HepG2 (cell line): Measurements from ENCODE around the gene SASH1. TPM values are rescaled to one million over a fixed set of nuclear protein-coding genes. Genes with fewer than 3 reads are reported as not detected.
A peak's percentile ranks its signal among the peaks of the same experiment; 100 is the strongest.

Experiments
- AKAP8 ChIP-seq: sonication (generic); formaldehyde crosslinking; IDR thresholded peaks from 2 replicates; pipeline ENCODE4 v1.5.1; 2020; ENCODE audit warnings: mild to moderate bottlenecking, missing genetic modification reagents
- FOXJ3 ChIP-seq: sonication (generic); formaldehyde crosslinking; IDR thresholded peaks from 2 replicates; pipeline ENCODE4 v1.4.0; 2020; ENCODE audit warnings: missing genetic modification reagents, mild to moderate bottlenecking, borderline replicate concordance
- NAIF1 ChIP-seq: sonication (generic); formaldehyde crosslinking; IDR thresholded peaks from 2 replicates; pipeline ENCODE4 v1.5.0; 2020; ENCODE audit warnings: mild to moderate bottlenecking, missing genetic modification reagents, borderline replicate concordance
- PLRG1 ChIP-seq: fragments of 450-650 bp; conservative IDR thresholded peaks from 2 replicates; pipeline ENCODE4 v1.6.1; 2016
- ZFX ChIP-seq: sonication (generic); formaldehyde crosslinking; IDR thresholded peaks from 2 replicates; pipeline ENCODE4 v1.4.0; 2020; ENCODE audit warnings: mild to moderate bottlenecking, low read depth, missing genetic modification reagents, moderate library complexity
- ZNF782 ChIP-seq: sonication (generic); formaldehyde crosslinking; IDR thresholded peaks from 2 replicates; pipeline ENCODE4 v1.4.0; 2020; ENCODE audit warnings: missing genetic modification reagents, mild to moderate bottlenecking, borderline replicate concordance
- ZNF790 ChIP-seq: sonication (generic); formaldehyde crosslinking; IDR thresholded peaks from 2 replicates; pipeline ENCODE4 v1.8.0; 2022; ENCODE audit warnings: missing genetic modification reagents, mild to moderate bottlenecking, borderline replicate concordance
- polyA plus RNA-seq, 8 experiments: library from polyadenylated mRNA; depleted of rRNA in 3 of 8; stranded (reverse) in 7 of 8; unstranded in 1 of 8; fragments of >200 nt; fragmentation: Illumina TruSeq in 4 of 8; extraction: Trizol in 4 of 8; gene quantifications; 2 replicates each; pipeline versions ENCODE4 v1.2.1 to v1.2.3, GENCODE V29; 2011 to 2016; ENCODE audit warnings: low read depth in 4 of 8, missing spikeins in 1 of 8, mixed read lengths in 1 of 8; ENCODE audit not compliant: insufficient read depth in 1 of 8
- total RNA-seq, 5 experiments: library from RNA; depleted of rRNA; stranded (reverse); fragments of >200 nt; fragmentation: Illumina TruSeq; extraction: Trizol; gene quantifications; 2 replicates each; pipeline ENCODE4 v1.2.3, GENCODE V29; 2016; ENCODE audit warnings: low read depth in 1 of 5
- TF ChIP-seq, protein P1 (sequence below): sonication (generic); formaldehyde crosslinking; IDR thresholded peaks from 2 replicates; pipeline ENCODE4 v1.4.0; 2020; ENCODE audit warnings: missing genetic modification reagents, borderline replicate concordance
- TF ChIP-seq, protein P2 (sequence below): IDR thresholded peaks from 2 replicates; pipeline ENCODE4 v1.6.1; 2016; ENCODE audit warnings: mild to moderate bottlenecking
- TF ChIP-seq, protein P3 (sequence below): sonication (generic); formaldehyde crosslinking; IDR thresholded peaks from 2 replicates; pipeline ENCODE4 v1.4.0; 2020; ENCODE audit warnings: missing genetic modification reagents
- TF ChIP-seq, protein P4 (sequence below): sonication (generic); formaldehyde crosslinking; IDR thresholded peaks from 2 replicates; pipeline ENCODE4 v1.5.1; 2020; ENCODE audit warnings: mild to moderate bottlenecking, missing genetic modification reagents, borderline replicate concordance
- TF ChIP-seq, protein P5 (sequence below): sonication (generic); formaldehyde crosslinking; IDR thresholded peaks from 2 replicates; pipeline ENCODE4 v1.8.0; 2023; ENCODE audit warnings: mild to moderate bottlenecking, missing genetic modification reagents

The SASH1 gene
- total and polyA plus RNA-seq, 2 of the 13 experiments (the other 11 are each of a cell fraction or from before 2014, with no cell fraction given), result 7.5 to 8.2 TPM

DNA sequence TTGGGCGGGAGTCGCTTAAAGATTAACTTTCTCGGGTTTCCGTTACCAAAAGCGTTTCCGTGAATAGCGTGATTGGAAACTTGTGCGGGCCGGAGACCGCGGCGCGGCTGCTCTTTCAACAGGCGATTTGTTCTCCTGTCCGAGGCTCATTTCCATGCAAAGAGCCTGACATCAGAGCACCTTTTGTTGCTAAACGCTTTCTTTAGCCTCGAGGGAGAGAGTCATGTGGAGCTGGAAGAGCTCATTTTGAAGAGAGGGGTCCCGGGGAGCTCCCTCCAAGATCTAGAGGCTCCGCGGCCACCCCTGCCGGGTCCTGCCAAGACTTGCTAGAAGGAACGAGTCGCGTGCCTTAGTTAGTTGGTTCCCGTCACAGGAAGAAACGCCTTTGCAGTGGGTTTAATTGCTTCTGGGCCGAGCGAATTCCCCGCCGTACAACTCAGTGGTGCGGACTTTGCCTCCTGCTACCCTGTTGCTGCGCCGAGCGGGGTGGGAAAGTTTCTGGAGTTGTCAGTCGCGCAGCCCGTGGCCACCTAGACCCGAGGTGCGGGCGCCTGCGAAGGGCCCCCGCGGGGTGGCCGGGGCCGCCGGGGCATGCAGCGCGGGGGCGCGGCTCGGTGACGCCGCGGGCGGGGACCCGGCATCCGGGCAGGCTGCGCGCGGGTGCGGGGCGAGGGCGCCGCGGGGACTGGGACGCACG lies at the start of gene SASH1 (continued):
- TF ChIP-seq, protein P1, sequence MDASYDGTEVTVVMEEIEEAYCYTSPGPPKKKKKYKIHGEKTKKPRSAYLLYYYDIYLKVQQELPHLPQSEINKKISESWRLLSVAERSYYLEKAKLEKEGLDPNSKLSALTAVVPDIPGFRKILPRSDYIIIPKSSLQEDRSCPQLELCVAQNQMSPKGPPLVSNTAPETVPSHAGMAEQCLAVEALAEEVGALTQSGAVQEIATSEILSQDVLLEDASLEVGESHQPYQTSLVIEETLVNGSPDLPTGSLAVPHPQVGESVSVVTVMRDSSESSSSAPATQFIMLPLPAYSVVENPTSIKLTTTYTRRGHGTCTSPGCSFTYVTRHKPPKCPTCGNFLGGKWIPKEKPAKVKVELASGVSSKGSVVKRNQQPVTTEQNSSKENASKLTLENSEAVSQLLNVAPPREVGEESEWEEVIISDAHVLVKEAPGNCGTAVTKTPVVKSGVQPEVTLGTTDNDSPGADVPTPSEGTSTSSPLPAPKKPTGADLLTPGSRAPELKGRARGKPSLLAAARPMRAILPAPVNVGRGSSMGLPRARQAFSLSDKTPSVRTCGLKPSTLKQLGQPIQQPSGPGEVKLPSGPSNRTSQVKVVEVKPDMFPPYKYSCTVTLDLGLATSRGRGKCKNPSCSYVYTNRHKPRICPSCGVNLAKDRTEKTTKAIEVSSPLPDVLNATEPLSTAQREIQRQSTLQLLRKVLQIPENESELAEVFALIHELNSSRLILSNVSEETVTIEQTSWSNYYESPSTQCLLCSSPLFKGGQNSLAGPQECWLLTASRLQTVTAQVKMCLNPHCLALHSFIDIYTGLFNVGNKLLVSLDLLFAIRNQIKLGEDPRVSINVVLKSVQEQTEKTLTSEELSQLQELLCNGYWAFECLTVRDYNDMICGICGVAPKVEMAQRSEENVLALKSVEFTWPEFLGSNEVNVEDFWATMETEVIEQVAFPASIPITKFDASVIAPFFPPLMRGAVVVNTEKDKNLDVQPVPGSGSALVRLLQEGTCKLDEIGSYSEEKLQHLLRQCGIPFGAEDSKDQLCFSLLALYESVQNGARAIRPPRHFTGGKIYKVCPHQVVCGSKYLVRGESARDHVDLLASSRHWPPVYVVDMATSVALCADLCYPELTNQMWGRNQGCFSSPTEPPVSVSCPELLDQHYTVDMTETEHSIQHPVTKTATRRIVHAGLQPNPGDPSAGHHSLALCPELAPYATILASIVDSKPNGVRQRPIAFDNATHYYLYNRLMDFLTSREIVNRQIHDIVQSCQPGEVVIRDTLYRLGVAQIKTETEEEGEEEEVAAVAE, result no peak
- TF ChIP-seq ZFX (CRISPR knock-in tag) (peak; percentile 47), ZNF782 (no peak), FOXJ3 (peak; percentile 62; the same call in 1 of the 2 replicates), AKAP8 (no peak), PLRG1 (no peak), ZNF790 (CRISPR knock-in tag) (peak; percentile 77; the same call in 1 of the 2 replicates), NAIF1 (CRISPR knock-in tag) (peak; percentile 98)
- TF ChIP-seq, protein P2, sequence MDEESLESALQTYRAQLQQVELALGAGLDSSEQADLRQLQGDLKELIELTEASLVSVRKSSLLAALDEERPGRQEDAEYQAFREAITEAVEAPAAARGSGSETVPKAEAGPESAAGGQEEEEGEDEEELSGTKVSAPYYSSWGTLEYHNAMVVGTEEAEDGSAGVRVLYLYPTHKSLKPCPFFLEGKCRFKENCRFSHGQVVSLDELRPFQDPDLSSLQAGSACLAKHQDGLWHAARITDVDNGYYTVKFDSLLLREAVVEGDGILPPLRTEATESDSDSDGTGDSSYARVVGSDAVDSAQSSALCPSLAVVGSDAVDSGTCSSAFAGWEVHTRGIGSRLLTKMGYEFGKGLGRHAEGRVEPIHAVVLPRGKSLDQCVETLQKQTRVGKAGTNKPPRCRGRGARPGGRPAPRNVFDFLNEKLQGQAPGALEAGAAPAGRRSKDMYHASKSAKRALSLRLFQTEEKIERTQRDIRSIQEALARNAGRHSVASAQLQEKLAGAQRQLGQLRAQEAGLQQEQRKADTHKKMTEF, result peak; percentile 78
- TF ChIP-seq, protein P3, sequence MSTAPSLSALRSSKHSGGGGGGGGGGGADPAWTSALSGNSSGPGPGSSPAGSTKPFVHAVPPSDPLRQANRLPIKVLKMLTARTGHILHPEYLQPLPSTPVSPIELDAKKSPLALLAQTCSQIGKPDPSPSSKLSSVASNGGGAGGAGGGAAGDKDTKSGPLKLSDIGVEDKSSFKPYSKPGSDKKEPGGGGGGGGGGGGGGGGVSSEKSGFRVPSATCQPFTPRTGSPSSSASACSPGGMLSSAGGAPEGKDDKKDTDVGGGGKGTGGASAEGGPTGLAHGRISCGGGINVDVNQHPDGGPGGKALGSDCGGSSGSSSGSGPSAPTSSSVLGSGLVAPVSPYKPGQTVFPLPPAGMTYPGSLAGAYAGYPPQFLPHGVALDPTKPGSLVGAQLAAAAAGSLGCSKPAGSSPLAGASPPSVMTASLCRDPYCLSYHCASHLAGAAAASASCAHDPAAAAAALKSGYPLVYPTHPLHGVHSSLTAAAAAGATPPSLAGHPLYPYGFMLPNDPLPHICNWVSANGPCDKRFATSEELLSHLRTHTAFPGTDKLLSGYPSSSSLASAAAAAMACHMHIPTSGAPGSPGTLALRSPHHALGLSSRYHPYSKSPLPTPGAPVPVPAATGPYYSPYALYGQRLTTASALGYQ (CRISPR knock-in tag), result peak; percentile 79
- TF ChIP-seq, protein P4, sequence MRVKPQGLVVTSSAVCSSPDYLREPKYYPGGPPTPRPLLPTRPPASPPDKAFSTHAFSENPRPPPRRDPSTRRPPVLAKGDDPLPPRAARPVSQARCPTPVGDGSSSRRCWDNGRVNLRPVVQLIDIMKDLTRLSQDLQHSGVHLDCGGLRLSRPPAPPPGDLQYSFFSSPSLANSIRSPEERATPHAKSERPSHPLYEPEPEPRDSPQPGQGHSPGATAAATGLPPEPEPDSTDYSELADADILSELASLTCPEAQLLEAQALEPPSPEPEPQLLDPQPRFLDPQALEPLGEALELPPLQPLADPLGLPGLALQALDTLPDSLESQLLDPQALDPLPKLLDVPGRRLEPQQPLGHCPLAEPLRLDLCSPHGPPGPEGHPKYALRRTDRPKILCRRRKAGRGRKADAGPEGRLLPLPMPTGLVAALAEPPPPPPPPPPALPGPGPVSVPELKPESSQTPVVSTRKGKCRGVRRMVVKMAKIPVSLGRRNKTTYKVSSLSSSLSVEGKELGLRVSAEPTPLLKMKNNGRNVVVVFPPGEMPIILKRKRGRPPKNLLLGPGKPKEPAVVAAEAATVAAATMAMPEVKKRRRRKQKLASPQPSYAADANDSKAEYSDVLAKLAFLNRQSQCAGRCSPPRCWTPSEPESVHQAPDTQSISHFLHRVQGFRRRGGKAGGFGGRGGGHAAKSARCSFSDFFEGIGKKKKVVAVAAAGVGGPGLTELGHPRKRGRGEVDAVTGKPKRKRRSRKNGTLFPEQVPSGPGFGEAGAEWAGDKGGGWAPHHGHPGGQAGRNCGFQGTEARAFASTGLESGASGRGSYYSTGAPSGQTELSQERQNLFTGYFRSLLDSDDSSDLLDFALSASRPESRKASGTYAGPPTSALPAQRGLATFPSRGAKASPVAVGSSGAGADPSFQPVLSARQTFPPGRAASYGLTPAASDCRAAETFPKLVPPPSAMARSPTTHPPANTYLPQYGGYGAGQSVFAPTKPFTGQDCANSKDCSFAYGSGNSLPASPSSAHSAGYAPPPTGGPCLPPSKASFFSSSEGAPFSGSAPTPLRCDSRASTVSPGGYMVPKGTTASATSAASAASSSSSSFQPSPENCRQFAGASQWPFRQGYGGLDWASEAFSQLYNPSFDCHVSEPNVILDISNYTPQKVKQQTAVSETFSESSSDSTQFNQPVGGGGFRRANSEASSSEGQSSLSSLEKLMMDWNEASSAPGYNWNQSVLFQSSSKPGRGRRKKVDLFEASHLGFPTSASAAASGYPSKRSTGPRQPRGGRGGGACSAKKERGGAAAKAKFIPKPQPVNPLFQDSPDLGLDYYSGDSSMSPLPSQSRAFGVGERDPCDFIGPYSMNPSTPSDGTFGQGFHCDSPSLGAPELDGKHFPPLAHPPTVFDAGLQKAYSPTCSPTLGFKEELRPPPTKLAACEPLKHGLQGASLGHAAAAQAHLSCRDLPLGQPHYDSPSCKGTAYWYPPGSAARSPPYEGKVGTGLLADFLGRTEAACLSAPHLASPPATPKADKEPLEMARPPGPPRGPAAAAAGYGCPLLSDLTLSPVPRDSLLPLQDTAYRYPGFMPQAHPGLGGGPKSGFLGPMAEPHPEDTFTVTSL, result peak; percentile 53; the same call in 1 of the 2 replicates
- TF ChIP-seq, protein P5, sequence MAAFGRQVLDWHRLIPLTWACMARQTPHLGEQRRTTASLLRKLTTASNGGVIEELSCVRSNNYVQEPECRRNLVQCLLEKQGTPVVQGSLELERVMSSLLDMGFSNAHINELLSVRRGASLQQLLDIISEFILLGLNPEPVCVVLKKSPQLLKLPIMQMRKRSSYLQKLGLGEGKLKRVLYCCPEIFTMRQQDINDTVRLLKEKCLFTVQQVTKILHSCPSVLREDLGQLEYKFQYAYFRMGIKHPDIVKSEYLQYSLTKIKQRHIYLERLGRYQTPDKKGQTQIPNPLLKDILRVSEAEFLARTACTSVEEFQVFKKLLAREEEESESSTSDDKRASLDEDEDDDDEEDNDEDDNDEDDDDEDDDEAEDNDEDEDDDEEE (CRISPR knock-in tag), result no peak
- TF ChIP-seq, all 625 proteins: peak for 248
